Stimulated activated CD4-positive, alpha-beta T cell treated with anti-CD3 and anti-CD28 coated beads, Interleukin-1b, Interleukin-23, amount 100 ng/mL, for 48 hours (primary cell): Measurements from ENCODE around the gene SLC25A43.
"Not testable (repeated sequence)": the region's sequence is repeated elsewhere in the genome, so short reads cannot be mapped to it uniquely, and the experiment has no call there.

ENCODE experiments used
- DNase-seq: peaks from one replicate; pipeline ENCODE4 v3.0.0-alpha.2; 2020

Gene SLC25A43

GRCh38 chrX:119410027-119410819, 11.1 kb downstream of the SLC25A43 start:
- no peak for DNase-seq

GRCh38 chrX:119410854-119411253, 11.7 kb downstream of the SLC25A43 start:
- no peak for DNase-seq

DNA sequence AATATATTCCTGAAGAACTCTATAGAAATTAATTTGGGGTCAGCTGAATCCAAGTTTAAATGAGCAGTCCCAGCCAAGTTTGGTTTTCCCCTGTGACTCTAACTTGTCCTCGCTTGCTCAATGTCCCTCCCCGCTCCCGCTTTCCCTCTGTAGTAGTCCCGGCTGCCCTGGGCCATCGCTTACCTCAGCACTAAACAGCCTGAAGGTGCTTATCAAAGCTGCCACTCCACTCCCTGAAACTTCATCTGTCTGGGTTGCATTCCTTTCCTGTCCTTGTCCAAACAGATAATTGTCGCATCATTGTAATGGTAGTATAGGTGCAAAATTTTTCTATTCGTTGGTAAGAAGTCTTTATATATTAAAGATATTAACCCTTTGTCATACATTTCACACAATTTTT, 12.8 kb downstream of the SLC25A43 start:
- DNase-seq, result no peak

DNA sequence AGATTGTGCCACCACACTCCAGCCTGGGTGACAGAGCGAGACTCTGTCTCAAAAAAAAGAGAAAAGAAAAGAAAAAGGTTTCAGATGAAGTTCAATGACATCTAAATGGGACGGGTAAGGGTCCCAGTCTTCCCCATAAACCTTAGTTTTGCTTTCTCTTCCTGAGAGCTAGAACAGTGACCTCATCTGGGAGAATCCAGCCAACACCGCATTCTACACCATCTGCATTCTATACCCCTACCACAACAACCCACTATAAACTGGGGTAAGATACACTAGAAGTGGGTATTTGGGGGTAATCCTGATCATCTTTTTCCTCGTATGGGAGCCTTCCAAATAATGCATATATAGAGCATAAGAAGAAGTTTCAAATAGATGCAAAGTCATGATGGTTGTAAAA, 18.2 kb downstream of the SLC25A43 start:
- DNase-seq, result no peak

- no peak for DNase-seq
Measured at GRCh38 chrX:119417842-119418241, 18.7 kb downstream of the SLC25A43 start.

DNA sequence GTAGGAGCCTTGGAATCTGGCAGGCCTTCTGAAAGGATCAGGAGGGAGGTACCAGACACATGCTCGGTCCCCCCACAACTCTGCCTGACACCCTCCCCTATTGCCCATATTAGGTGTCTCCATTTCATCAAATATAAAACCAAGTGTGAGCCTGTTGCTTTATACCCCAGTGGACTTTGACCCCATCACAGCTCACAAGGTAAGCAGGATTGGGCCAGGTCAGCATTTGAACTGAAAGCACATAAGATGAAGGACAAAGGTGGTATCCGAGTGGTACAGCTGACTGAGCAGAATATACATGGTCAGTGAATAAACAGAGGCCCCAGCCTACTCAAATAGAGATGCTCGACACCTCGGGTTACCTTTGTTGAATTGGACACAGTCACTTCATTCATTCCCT, 20.0 kb downstream of the SLC25A43 start:
- DNase-seq, result no peak

GRCh38 chrX:119419898-119420297, 20.8 kb downstream of the SLC25A43 start:
- no peak for DNase-seq

GRCh38 chrX:119421016-119421705, 22.0 kb downstream of the SLC25A43 start:
- no peak for DNase-seq

DNA sequence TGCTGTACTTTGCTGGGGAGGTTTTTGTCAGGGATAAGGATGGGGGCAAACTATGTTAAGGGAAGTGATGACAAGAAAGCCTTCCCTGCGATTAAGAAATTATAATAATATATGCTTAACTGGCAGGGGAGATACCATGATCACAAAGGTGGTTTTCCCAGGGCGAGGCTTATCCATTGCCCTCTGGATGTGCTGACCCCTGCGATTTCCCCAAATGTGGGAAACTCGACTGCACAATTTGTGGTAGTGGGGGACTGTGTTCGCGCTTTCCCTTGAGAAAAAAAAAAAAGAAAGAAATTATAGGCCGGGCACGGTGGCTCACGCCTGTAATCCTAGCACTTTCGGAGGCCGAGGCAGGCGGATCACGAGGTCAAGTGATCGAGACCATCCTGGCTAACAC, 24.5 kb downstream of the SLC25A43 start:
- no peak for DNase-seq

- DNase-seq, result no peak
Measured at GRCh38 chrX:119424999-119425398, 25.9 kb downstream of the SLC25A43 start.

- DNase-seq, result no peak
Measured at GRCh38 chrX:119427024-119427794, 28.1 kb downstream of the SLC25A43 start.

- DNase-seq, result no peak
Measured at GRCh38 chrX:119427795-119428185, 28.7 kb downstream of the SLC25A43 start.

DNA sequence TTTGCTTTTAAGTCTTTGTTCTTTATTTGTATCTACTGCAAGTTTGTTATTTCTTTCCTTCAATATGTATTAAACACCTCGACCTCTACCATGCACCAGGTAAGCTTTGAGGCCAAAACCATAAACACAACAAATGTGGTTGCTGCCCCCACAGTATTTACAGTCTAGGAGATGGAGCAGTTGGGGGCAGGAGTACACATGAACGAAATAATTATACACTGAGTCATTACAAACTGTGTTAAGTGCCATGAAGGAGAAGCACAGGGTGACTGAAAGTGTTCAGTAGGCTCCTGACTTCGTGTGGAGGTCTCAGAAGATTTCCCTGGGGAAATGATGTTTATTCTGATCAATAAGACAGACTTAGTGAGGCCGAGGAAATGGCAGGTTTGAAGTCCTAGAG, 30.3 kb downstream of the SLC25A43 start:
- no peak for DNase-seq

DNA sequence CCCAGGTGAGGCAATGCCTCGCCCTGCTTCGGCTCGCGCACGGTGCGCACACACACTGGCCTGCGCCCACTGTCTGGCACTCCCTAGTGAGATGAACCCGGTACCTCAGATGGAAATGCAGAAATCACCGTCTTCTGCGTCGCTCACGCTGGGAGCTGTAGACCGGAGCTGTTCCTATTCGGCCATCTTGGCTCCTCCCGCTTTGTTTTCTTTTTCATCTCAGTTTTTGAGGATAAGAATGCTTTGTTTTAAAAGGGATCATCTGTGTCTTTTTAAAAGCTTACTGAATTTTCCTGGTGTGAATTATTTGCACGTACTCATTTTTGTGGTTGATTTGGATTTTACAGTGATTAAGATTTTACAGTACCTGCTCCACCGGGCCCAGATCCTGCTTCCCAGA, 42.2 kb downstream of the SLC25A43 start:
- not testable (repeated sequence) for DNase-seq

DNA sequence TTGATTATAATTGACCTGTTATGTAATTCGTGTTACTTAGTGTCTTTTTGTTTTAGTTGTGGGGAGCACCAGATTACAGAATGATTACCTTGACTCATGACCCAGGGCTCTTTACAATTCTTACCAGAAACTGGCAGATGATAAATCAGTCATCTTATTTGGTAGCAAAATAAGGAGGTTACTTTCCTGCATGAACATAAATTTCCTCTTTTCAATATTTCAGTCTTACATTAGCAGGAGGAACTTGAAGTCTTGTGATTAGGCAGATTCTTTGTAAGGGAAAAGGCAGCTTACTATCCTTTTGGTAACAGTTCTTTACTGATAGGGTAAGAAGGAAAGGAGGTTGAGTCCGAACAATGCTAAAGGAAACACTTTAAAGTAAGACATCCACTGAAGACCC, 43.1 kb downstream of the SLC25A43 start:
- DNase-seq, result no peak

DNA sequence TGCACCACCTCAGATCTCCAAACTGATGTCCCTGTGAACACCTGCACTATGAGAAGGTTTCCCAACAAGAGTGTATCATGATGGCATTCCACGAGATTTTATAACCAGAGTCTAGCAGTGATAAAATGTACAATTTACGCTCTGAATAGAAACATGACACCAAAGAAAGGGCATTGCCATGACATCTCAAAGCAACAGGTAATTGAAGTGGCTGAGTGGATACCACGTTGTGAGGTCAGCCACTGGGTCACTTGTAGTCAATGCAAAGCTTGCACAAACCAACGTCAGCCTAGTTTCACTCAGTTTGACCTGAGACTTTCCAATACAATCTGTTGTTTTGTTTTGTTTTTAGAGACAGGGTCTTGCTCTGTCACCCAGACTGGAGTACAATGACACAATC, 54.1 kb downstream of the SLC25A43 start:
- no peak for DNase-seq

DNA sequence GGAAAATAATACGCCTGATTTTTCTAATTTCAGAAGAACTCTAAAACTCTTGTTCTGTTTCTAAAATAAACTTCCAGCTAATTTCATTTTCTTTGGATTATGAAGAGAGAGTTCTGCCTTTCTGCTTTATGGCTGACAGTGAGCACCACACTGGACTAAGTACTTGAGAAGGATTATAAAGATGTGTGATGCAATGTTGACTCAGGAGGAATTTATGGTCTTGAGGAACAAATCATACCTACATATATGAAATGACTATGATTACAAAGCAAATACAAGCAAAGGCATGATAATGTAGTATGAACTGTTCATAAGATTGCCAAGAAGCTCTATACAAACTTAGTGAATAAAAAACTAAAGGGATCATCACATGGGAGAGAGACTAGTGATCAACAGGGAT, 56.1 kb downstream of the SLC25A43 start:
- DNase-seq, result no peak

DNA sequence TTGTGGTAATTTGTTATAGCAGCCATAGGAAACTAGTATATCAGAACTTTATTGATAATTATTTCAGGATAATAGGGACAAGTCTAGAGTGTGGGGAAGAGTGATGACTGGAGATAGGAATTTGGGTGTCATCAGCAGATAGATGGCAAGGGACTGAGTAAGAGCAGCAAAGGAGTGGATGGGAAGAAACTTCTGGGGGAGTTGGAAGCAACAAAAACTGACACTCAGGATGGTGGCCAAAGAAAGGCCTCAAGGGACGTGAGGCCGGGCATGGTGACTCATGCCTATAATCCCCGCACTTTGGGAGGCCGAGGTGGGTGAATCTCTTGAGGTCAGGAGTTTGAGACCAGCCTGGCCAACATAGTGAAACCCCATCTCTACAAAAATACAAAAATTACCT, 60.0 kb downstream of the SLC25A43 start:
- no peak for DNase-seq

DNA sequence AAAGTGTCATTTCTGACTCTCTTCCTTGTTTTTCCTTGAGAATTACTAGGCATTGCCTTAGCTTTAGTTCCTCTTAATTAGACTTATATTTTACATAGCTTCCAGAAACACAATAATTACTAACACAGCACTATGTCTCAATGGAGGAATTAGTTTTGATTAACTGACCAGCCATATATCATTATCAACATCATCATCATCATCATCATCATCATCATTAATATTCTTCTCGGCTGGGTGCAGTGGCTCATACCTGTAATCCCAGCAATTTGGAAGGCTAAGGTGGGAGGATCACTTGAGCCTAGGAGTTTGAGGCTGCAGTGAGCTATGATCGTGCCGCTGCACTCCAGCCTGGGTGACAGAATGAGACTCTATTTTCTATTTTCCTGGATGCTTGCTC, 66.4 kb downstream of the SLC25A43 start:
- no peak for DNase-seq

GRCh38 chrX:119466970-119467369, 67.8 kb downstream of the SLC25A43 start:
- DNase-seq, result no peak

GRCh38 chrX:119467433-119467832, 68.3 kb downstream of the SLC25A43 start:
- no peak for DNase-seq

GRCh38 chrX:119467842-119468550, 68.9 kb downstream of the SLC25A43 start, which contains the start of gene SLC25A5:
TSS of gene SLC25A5 (plus strand) at chrX:119468444. CDS start at chrX:119468516, 72 bp downstream.
- peak; percentile 80 for DNase-seq
